ENCODE measurements around the gene ARHGDIB.

DNA sequence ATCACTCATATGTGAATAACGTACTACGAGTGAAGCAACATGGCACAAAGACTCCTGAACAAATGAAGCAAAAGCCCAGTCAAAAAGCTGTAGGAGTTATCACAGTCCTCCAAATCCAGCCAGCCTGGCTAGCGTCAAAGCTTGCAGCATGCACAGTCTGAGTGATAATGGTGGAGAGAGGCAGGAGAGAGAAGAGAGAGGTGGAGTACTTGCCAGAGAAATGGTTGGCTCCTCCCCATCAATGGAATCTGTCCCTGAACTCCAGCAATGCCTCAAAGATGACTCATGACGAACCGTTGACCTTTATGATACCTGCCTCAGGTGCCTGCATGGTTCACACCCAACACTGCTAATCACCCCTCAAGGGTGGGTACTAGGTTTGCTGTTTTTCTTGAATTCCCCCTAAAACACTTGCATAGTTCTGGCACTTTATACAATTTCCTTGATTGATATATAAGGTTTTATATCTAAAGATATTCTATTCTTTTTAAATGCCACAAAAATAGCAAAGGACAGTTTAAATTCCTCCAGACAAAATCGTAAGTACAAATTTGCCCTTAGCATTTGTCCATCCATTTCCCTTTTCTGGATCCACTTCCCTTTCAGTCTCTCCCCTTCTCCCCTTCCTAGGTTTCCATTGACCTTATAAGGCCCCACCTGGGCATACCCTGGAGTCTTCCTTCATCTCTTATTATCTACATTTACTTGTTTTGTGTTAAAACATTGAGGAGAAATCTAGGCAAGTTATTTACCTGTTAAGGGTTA is 10.2 kb downstream of the ARHGDIB start:
- TF ChIP-seq, protein P1, sequence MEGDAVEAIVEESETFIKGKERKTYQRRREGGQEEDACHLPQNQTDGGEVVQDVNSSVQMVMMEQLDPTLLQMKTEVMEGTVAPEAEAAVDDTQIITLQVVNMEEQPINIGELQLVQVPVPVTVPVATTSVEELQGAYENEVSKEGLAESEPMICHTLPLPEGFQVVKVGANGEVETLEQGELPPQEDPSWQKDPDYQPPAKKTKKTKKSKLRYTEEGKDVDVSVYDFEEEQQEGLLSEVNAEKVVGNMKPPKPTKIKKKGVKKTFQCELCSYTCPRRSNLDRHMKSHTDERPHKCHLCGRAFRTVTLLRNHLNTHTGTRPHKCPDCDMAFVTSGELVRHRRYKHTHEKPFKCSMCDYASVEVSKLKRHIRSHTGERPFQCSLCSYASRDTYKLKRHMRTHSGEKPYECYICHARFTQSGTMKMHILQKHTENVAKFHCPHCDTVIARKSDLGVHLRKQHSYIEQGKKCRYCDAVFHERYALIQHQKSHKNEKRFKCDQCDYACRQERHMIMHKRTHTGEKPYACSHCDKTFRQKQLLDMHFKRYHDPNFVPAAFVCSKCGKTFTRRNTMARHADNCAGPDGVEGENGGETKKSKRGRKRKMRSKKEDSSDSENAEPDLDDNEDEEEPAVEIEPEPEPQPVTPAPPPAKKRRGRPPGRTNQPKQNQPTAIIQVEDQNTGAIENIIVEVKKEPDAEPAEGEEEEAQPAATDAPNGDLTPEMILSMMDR (conservative IDR thresholded peaks at IDR 0.05 in 1 of 2, IDR thresholded peaks at IDR 0.05 in 1 of 2; ENCODE audit: low read depth in 1 of 2, low read length in 2 of 2), result no peak
- TF ChIP-seq EZH2 (IDR thresholded peaks at IDR 0.05; ENCODE audit: low read length, missing control alignments), result no peak

All from fibroblast of lung (primary cell).